ENCODE results near the gene C19orf33.

Gene C19orf33

DNA sequence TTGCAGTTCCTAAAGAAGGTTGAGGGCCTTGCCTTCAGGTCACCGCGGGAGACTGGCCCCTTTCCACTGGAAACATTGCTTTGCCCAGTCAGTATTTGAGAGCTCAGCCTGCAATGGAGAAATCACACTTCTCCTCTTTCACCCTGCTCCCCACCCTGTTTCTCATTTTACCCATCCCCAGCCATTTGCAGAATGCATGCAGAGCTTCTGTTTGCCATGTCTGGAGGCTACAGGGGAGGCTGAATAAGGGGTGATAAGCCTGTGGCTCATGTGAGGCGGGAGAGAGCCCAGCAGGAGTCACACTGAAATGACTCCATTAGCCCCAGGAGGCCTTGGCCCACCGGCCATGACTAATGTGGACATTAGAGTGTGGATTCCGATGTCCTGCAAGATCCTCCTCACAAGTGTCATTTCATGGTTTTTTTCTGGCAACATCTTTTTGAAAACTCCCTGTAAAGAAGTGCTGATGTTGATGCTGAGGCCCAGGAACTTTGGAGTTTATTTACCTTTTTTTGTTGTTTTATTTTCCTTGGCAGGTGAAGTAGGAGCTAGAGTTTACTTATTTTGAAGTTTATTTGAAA is 33.4 kb upstream of the C19orf33 start:
- POLR2A ChIA-PET (ENCODE audit: low non-redundant PET): no interaction called here
- no peak for DNase-seq (ENCODE audit: low spot score)
- CTCF ChIA-PET: interaction anchor here (1.5 kb wide), 1 partner anchor 21 kb away, joined by 5 read pairs; no protein-coding TSS in a partner anchor
- H3K27ac ChIP-seq: peak overlapping the region; percentile 17; the same call in 1 of the 2 replicates
- TF ChIP-seq, protein P1, sequence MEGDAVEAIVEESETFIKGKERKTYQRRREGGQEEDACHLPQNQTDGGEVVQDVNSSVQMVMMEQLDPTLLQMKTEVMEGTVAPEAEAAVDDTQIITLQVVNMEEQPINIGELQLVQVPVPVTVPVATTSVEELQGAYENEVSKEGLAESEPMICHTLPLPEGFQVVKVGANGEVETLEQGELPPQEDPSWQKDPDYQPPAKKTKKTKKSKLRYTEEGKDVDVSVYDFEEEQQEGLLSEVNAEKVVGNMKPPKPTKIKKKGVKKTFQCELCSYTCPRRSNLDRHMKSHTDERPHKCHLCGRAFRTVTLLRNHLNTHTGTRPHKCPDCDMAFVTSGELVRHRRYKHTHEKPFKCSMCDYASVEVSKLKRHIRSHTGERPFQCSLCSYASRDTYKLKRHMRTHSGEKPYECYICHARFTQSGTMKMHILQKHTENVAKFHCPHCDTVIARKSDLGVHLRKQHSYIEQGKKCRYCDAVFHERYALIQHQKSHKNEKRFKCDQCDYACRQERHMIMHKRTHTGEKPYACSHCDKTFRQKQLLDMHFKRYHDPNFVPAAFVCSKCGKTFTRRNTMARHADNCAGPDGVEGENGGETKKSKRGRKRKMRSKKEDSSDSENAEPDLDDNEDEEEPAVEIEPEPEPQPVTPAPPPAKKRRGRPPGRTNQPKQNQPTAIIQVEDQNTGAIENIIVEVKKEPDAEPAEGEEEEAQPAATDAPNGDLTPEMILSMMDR (conservative IDR thresholded peaks at IDR 0.05; ENCODE audit: low read depth): no peak

DNA sequence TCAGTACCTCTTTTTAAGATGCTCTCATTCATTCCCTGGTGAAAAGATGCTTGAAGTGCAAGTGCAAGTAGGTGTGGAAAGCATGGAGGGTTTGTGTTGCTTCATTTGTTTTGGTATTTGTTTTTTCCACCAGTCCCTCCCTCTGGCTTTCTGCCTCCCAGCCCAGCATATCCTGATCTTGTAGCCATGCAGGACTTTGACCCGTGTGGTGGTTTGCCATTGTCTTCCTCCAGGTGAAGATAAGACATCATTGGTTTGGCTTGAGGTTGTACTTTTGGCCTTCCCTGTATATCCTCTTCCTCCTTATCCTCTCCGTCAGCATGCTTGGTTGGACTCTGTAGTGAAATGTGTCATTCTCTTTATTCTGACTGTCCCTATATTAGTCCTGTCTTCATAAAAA is 30.6 kb upstream of the C19orf33 start:
- TF ChIP-seq, protein P1 (conservative IDR thresholded peaks at IDR 0.05; ENCODE audit: low read depth): no peak
- CTCF ChIA-PET: interaction anchor here (0.6 kb wide), 1 partner anchor 62 kb away, joined by 4 read pairs; no protein-coding TSS in a partner anchor
- no peak for DNase-seq (ENCODE audit: low spot score)
- no peak overlapping the region for H3K27ac ChIP-seq
- POLR2A ChIA-PET (ENCODE audit: low non-redundant PET): no interaction called here

- TF ChIP-seq, protein P1 (conservative IDR thresholded peaks at IDR 0.05; ENCODE audit: low read depth): no peak
- ChIA-PET CTCF (no interaction called here), POLR2A (ENCODE audit: low non-redundant PET) (no interaction called here)
- no peak overlapping the region for H3K27ac ChIP-seq
- DNase-seq (ENCODE audit: low spot score): no peak
Measured at GRCh38 chr19:38274739-38275138, 29.3 kb upstream of the C19orf33 start.

DNA sequence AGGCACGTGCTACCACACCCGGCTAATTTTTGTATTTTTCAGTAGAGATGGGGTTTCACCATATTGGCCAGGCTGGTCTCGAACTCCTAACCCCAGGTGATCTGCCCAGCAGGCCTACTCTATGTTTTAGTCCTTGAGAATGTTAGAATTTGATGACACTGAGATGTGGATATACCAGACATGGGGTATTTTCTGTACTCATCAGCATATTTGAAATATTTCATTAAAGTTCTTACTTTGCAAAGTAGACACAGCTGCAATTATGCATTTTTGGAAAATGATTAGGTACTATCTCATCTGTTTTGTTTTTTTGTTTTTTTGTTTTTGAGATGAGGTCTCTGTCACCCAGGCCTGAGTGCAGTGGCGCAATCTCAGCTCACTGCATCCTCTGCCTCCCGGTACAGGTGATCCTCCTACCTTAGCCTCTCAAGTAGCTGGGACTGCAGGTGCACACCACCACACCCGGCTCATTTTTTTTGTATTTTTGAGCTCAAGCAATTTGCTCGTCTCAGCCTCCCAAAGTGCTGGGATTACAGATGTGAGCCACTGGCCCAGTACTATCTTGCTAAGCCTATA is 27.0 kb upstream of the C19orf33 start:
- ChIA-PET CTCF (no interaction called here), POLR2A (ENCODE audit: low non-redundant PET) (no interaction called here)
- H3K27ac ChIP-seq: no peak overlapping the region
- no peak for DNase-seq (ENCODE audit: low spot score)
- TF ChIP-seq, protein P1 (conservative IDR thresholded peaks at IDR 0.05; ENCODE audit: low read depth): no peak

DNA sequence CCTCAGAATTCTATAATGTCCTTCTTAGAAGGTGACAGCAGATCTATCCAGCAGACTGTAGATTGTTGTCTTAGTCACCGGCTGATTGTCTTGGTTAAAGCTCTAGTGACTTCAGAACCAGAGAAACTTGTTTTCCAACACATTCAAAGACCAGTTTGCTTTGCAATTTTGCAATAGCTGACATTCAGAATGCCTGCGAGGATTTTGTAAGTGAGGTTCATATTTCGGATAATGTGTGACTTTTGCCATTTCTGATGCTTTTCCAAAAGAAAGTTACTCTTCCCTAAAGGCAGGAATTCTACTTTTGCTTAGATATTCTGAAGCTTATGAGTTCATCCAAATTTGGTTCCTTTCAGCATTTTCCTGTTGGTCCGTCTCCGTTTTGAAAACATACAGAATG is 26.5 kb upstream of the C19orf33 start:
- ChIA-PET CTCF (no interaction called here), POLR2A (ENCODE audit: low non-redundant PET) (no interaction called here)
- peak; percentile 45 for DNase-seq (ENCODE audit: low spot score)
- TF ChIP-seq, protein P1 (conservative IDR thresholded peaks at IDR 0.05; ENCODE audit: low read depth): no peak
- no peak overlapping the region for H3K27ac ChIP-seq

- ChIA-PET POLR2A (ENCODE audit: low non-redundant PET) (no interaction called here), CTCF (interaction anchor here (0.6 kb wide), 1 partner anchor 337 kb away, joined by 4 read pairs; no protein-coding TSS in a partner anchor)
- TF ChIP-seq, protein P1 (conservative IDR thresholded peaks at IDR 0.05; ENCODE audit: low read depth): no peak
- DNase-seq (ENCODE audit: low spot score): no peak
- H3K27ac ChIP-seq: peak overlapping the region; percentile 39
Measured at GRCh38 chr19:38277969-38278680, 25.9 kb upstream of the C19orf33 start.
